LNCAP (cell line): ENCODE measurements around the gene PIP4P1.

ENCODE experiments used
- CTCF ChIP-seq: fragments of 450-650 bp; IDR thresholded peaks from 2 replicates; pipeline ENCODE4 v1.5.1; 2017; ENCODE audit warnings: mild to moderate bottlenecking

Gene PIP4P1

GRCh38 chr14:20455355-20456300 lies 5.6 kb downstream of the PIP4P1 start:
- no peak for TF ChIP-seq CTCF

- TF ChIP-seq CTCF = no peak
Observed at GRCh38 chr14:20454516-20455354, 6.5 kb downstream of the PIP4P1 start, which contains the start of the genes APEX1 and OSGEP. Gene APEX1, plus strand, starts transcription at chr14:20455226. Its CDS starts 420 bp downstream, at chr14:20455646. Gene OSGEP, minus strand, starts transcription at chr14:20454812. Its CDS starts 129 bp downstream, at chr14:20454683.

- TF ChIP-seq CTCF = no peak
Observed at GRCh38 chr14:20446889-20447288, 14.3 kb downstream of the PIP4P1 start.

- no peak for TF ChIP-seq CTCF
Observed at GRCh38 chr14:20441461-20441860, 19.8 kb downstream of the PIP4P1 start.

GRCh38 chr14:20440882-20441281 lies 20.4 kb downstream of the PIP4P1 start:
- no peak for TF ChIP-seq CTCF

GRCh38 chr14:20440465-20440864 lies 20.8 kb downstream of the PIP4P1 start:
- TF ChIP-seq CTCF = no peak

- TF ChIP-seq CTCF = no peak
Observed at GRCh38 chr14:20438664-20439063, 22.6 kb downstream of the PIP4P1 start.
